Liver (tissue), 9 donors: ENCODE data around the gene SBNO1. TPM values are rescaled to one million over a fixed set of nuclear protein-coding genes. Genes with fewer than 3 reads are reported as not detected.

Source experiments
- DNase-seq: peaks from one replicate; pipeline ENCODE4 v3.0.0-alpha.2; 2017; ENCODE audit warnings: low spot score
- H3K27ac ChIP-seq, 2 donors: one replicate each; pipeline ENCODE4 v1.7.0; 2013; ENCODE audit warnings: inconsistent platforms in 2 of 2, low read length in 2 of 2, control low read depth in 1 of 2, low read depth in 1 of 2, mild to moderate bottlenecking in 1 of 2
- H3K27me3 ChIP-seq, 4 donors: one replicate each; pipeline versions ENCODE4 v1.6.1 to v1.7.0; 2013; ENCODE audit warnings: low read length in 3 of 4, inconsistent platforms in 1 of 4, mild to moderate bottlenecking in 1 of 4, moderate library complexity in 1 of 4; ENCODE audit not compliant: control insufficient read depth in 4 of 4, insufficient read depth in 4 of 4
- H3K36me3 ChIP-seq, 4 donors: one replicate each; pipeline versions ENCODE4 v1.6.1 to v1.7.0; 2013; ENCODE audit warnings: low read length in 3 of 4, mild to moderate bottlenecking in 3 of 4, low read depth in 1 of 4, moderate library complexity in 1 of 4; ENCODE audit not compliant: control insufficient read depth in 4 of 4, insufficient read depth in 3 of 4
- H3K4me1 ChIP-seq, 4 donors: one replicate each; pipeline versions ENCODE4 v1.6.1 to v1.7.0; 2013; ENCODE audit warnings: low read length in 3 of 4, mild to moderate bottlenecking in 3 of 4, moderate library complexity in 1 of 4; ENCODE audit not compliant: control insufficient read depth in 4 of 4, insufficient read depth in 4 of 4
- H3K4me3 ChIP-seq, 3 donors: one replicate each; pipeline versions ENCODE4 v1.6.1 to v1.7.0; 2013; ENCODE audit warnings: low read length in 3 of 3, control low read depth in 1 of 3, low read depth in 1 of 3, mild to moderate bottlenecking in 1 of 3
- H3K9ac ChIP-seq, 2 donors: one replicate each; pipeline ENCODE4 v1.7.0; 2013; ENCODE audit warnings: low read length in 2 of 2, mild to moderate bottlenecking in 2 of 2, moderate library complexity in 2 of 2, control low read depth in 1 of 2, low read depth in 1 of 2
- H3K9me3 ChIP-seq, 4 donors: one replicate each; pipeline versions ENCODE4 v1.6.1 to v1.7.0; 2013; ENCODE audit warnings: low read length in 3 of 4; ENCODE audit not compliant: control insufficient read depth in 4 of 4
- CTCF ChIP-seq: fragments of 150-350 bp; IDR thresholded peaks from 2 replicates; pipeline ENCODE4 v1.5.1; 2017; ENCODE audit warnings: improper control_type of control experiment, low read depth, low read length; ENCODE audit not compliant: missing input control
- EGR1 ChIP-seq, 2 donors: IDR thresholded peaks; 2 replicates each; pipeline ENCODE4 v1.6.1; 2016 to 2018; ENCODE audit warnings: antibody characterized with exemption in 2 of 2, low read depth in 2 of 2
- FOXA1 ChIP-seq: IDR thresholded peaks from 2 replicates; pipeline ENCODE4 v1.6.1; 2016; ENCODE audit warnings: antibody characterized with exemption
- FOXA2 ChIP-seq: IDR thresholded peaks from 2 replicates; pipeline ENCODE4 v1.6.1; 2016; ENCODE audit warnings: antibody characterized with exemption
- GABPA ChIP-seq, 2 donors: IDR thresholded peaks in 1 of 2; conservative IDR thresholded peaks in 1 of 2; 2 replicates each; pipeline ENCODE4 v1.6.1; 2016; ENCODE audit warnings: antibody characterized with exemption in 2 of 2, mild to moderate bottlenecking in 1 of 2, moderate library complexity in 1 of 2
- HNF4A ChIP-seq, 2 donors: conservative IDR thresholded peaks; 2 replicates each; pipeline ENCODE4 v1.6.1; 2016; ENCODE audit warnings: antibody characterized with exemption in 2 of 2, mild to moderate bottlenecking in 2 of 2
- HNF4G ChIP-seq: IDR thresholded peaks from 2 replicates; pipeline ENCODE4 v1.6.1; 2016; ENCODE audit warnings: antibody characterized with exemption
- JUND ChIP-seq, 2 donors: IDR thresholded peaks; 2 replicates each; pipeline ENCODE4 v1.6.1; 2016; ENCODE audit warnings: antibody characterized with exemption in 2 of 2
- NR2F2 ChIP-seq: IDR thresholded peaks from 2 replicates; pipeline ENCODE4 v1.6.1; 2016; ENCODE audit warnings: antibody characterized with exemption
- RAD21 ChIP-seq, 2 donors: IDR thresholded peaks; 2 replicates each; pipeline ENCODE4 v1.6.1; 2016; ENCODE audit warnings: antibody characterized with exemption in 2 of 2, mild to moderate bottlenecking in 2 of 2
- REST ChIP-seq: IDR thresholded peaks from 2 replicates; pipeline ENCODE4 v1.6.1; 2016; ENCODE audit warnings: antibody characterized with exemption, mild to moderate bottlenecking
- RXRA ChIP-seq, 2 donors: IDR thresholded peaks; 2 replicates each; pipeline ENCODE4 v1.6.1; 2017 to 2018; ENCODE audit warnings: antibody characterized with exemption in 2 of 2, mild to moderate bottlenecking in 1 of 2
- SP1 ChIP-seq: IDR thresholded peaks from 2 replicates; pipeline ENCODE4 v1.6.1; 2018; ENCODE audit warnings: antibody characterized with exemption, mild to moderate bottlenecking
- TAF1 ChIP-seq: conservative IDR thresholded peaks from 2 replicates; pipeline ENCODE4 v1.6.1; 2016; ENCODE audit warnings: antibody characterized with exemption, mild to moderate bottlenecking
- YY1 ChIP-seq: IDR thresholded peaks from 2 replicates; pipeline ENCODE4 v1.6.1; 2016; ENCODE audit warnings: antibody characterized with exemption, mild to moderate bottlenecking
- WGBS: extraction: QIAGEN DNeasy Blood & Tissue Kit; methylation state at CpG from one replicate; pipeline ENCODE4 v1.1.7; 2013; 5-methylcytosine and 5-hydroxymethylcytosine counted together
- polyA plus RNA-seq, 2 donors: library from polyadenylated mRNA; stranded (reverse) in 1 of 2; unstranded in 1 of 2; fragments of 200-250 nt in 1 of 2; fragments of >200 nt in 1 of 2; fragmentation: Nextera tagmentation in 1 of 2; extraction: Ambion mirVana in 1 of 2; gene quantifications; one replicate each; pipeline versions ENCODE4 v1.2.1 to v1.2.3, GENCODE V29; 2013 to 2015
- total RNA-seq, 2 donors: library from RNA; depleted of rRNA; stranded (reverse); fragments of >200 nt; gene quantifications; one replicate each; pipeline ENCODE4 v1.2.3, GENCODE V29; 2014
- TF ChIP-seq, protein P1 (sequence below): IDR thresholded peaks from 2 replicates; pipeline ENCODE4 v1.6.1; 2016; ENCODE audit warnings: antibody characterized with exemption
- TF ChIP-seq, protein P2 (sequence below): IDR thresholded peaks from 2 replicates; pipeline ENCODE4 v1.6.1; 2016; ENCODE audit warnings: antibody characterized with exemption
- TF ChIP-seq, protein P3 (sequence below): IDR thresholded peaks from 2 replicates; pipeline ENCODE4 v1.6.1; 2016; ENCODE audit warnings: antibody characterized with exemption
- donor health status: healthy.
- donor health status: healthy.
- donor health status: healthy.
- donor health status: healthy.
- donor health status: healthy.

Gene SBNO1
- total and polyA plus RNA-seq, 4 donors = 4.0 to 19.8 (median 10.4) TPM

DNA sequence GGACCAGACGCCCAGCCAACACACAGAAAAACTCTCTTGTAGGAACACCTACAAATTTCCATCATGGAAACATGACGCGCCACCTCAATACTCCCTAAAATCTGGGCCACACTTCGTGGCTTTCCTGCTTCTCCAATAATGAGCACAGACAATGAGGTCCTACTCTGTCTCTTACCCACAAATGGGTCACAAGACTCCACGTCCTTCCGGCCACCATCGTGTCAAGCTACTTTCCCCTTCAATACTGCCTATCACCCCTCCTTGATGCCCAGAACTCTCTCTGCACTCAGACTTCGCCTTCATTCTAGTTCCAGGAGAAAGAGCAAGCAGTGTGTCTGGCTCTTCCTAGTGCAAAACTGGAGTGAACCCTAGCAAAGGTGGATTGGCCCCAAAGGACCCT lies 28.1 kb downstream of the SBNO1 start:
- no peaks in the 10 kb centered on the region for H3K4me1 ChIP-seq
- no peaks in the 10 kb centered on the region for H3K9me3 ChIP-seq
- H3K27ac ChIP-seq = no peak overlapping the region
- no peak for DNase-seq
- H3K4me3 ChIP-seq = no peak overlapping the region
- 91% methylated on average over 8 of the region's 8 CpGs for WGBS
- peaks cover 7 to 51% (median 14%) of the 10 kb centered on the region in 4 donors for H3K36me3 ChIP-seq
- H3K9ac ChIP-seq = no peak overlapping the region
- H3K27me3 ChIP-seq = no peaks in the 10 kb centered on the region
- TF ChIP-seq RXRA (IDR thresholded peaks at IDR 0.05) (no peak), HNF4A (conservative IDR thresholded peaks at IDR 0.05) (no peak), NR2F2 (no peak), TAF1 (no peak), HNF4G (no peak), SP1 (no peak), CTCF (no peak), GABPA (IDR thresholded peaks at IDR 0.05 in 1 of 2, conservative IDR thresholded peaks at IDR 0.05 in 1 of 2) (no peak), JUND (IDR thresholded peaks at IDR 0.05) (no peak), EGR1 (IDR thresholded peaks at IDR 0.05; ENCODE audit: low read depth in 2 of 2) (no peak), YY1 (no peak), RAD21 (IDR thresholded peaks at IDR 0.05) (no peak), REST (no peak), FOXA1 (no peak), FOXA2 (no peak)
- TF ChIP-seq, protein P1, sequence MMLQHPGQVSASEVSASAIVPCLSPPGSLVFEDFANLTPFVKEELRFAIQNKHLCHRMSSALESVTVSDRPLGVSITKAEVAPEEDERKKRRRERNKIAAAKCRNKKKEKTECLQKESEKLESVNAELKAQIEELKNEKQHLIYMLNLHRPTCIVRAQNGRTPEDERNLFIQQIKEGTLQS = no peak
- TF ChIP-seq, protein P2, sequence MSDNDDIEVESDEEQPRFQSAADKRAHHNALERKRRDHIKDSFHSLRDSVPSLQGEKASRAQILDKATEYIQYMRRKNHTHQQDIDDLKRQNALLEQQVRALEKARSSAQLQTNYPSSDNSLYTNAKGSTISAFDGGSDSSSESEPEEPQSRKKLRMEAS = no peak

DNA sequence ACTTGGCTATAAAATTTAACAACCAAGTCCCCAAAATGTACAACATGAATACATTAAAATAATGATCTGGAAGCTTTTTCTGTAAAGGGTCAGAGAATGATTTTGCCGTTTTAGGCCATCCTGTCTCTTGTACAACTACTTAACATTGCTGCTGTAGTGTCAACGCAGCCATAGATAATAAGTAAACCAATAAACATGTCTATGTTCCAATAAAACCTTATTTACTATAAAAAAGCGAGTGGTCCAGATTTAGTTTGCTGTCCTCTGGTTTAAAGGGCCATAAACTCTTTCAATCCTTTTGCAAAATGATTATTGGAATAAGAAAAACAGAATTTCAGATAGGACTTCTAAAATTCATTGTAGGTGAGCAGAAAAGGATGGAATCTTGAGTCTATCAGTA lies 29.2 kb downstream of the SBNO1 start:
- H3K36me3 ChIP-seq = peaks cover 9 to 55% (median 20%) of the 10 kb centered on the region in 4 donors

More for the DNA sequence above, 29.2 kb downstream of the SBNO1 start:
- Histone ChIP-seq H3K27me3 (no peaks in the 10 kb centered on the region), H3K9me3 (no peaks in the 10 kb centered on the region), H3K4me1 (no peaks in the 10 kb centered on the region), H3K27ac (no peak overlapping the region), H3K4me3 (no peak overlapping the region), H3K9ac (no peak overlapping the region)
- TF ChIP-seq REST (no peak), JUND (IDR thresholded peaks at IDR 0.05) (no peak), HNF4G (no peak), YY1 (no peak), HNF4A (conservative IDR thresholded peaks at IDR 0.05) (no peak), RXRA (IDR thresholded peaks at IDR 0.05) (no peak), NR2F2 (no peak), TAF1 (no peak), FOXA2 (no peak), FOXA1 (no peak), RAD21 (IDR thresholded peaks at IDR 0.05) (no peak), GABPA (IDR thresholded peaks at IDR 0.05 in 1 of 2, conservative IDR thresholded peaks at IDR 0.05 in 1 of 2) (no peak)
- TF ChIP-seq, protein P3, sequence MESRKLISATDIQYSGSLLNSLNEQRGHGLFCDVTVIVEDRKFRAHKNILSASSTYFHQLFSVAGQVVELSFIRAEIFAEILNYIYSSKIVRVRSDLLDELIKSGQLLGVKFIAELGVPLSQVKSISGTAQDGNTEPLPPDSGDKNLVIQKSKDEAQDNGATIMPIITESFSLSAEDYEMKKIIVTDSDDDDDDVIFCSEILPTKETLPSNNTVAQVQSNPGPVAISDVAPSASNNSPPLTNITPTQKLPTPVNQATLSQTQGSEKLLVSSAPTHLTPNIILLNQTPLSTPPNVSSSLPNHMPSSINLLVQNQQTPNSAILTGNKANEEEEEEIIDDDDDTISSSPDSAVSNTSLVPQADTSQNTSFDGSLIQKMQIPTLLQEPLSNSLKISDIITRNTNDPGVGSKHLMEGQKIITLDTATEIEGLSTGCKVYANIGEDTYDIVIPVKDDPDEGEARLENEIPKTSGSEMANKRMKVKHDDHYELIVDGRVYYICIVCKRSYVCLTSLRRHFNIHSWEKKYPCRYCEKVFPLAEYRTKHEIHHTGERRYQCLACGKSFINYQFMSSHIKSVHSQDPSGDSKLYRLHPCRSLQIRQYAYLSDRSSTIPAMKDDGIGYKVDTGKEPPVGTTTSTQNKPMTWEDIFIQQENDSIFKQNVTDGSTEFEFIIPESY = no peak
- TF ChIP-seq, protein P2 = no peak
- TF ChIP-seq, protein P1 = no peak
- 86% methylated on average over 3 of the region's 3 CpGs for WGBS
- DNase-seq = no peak
